Loucy (cell line): ENCODE measurements around the gene FTO.

ENCODE experiments used
- H2AFZ ChIP-seq: fragments of 200-600 bp; sonication (generic); 2 replicates; pipeline ENCODE4 v1.6.0; 2016; ENCODE audit warnings: antibody characterized with exemption, mild to moderate bottlenecking, low read length, moderate library complexity
- H3F3A ChIP-seq: fragments of 200-600 bp; 2 replicates; pipeline ENCODE4 v1.6.0; 2016; ENCODE audit warnings: antibody characterized with exemption, low read depth, mild to moderate bottlenecking
- H3K27me3 ChIP-seq: fragments of 200-600 bp; sonication (generic); 2 replicates; pipeline ENCODE4 v1.6.1; 2014; ENCODE audit warnings: low read length, mild to moderate bottlenecking; ENCODE audit not compliant: insufficient read depth, poor library complexity, severe bottlenecking
- H3K36me3 ChIP-seq: fragments of 200-600 bp; sonication (generic); 2 replicates; pipeline ENCODE4 v1.6.1; 2016; ENCODE audit warnings: low read length; ENCODE audit not compliant: insufficient read depth
- H3K4me1 ChIP-seq: fragments of 200-600 bp; sonication (generic); 2 replicates; pipeline ENCODE4 v1.5.1; 2014; ENCODE audit warnings: low read length, mild to moderate bottlenecking; ENCODE audit not compliant: insufficient read depth, poor library complexity, severe bottlenecking
- H3K4me2 ChIP-seq: fragments of 200-600 bp; sonication (generic); 2 replicates; pipeline ENCODE4 v1.6.0; 2014; ENCODE audit warnings: antibody characterized with exemption, low read length, low read depth, mild to moderate bottlenecking; ENCODE audit not compliant: poor library complexity, severe bottlenecking
- H3K4me3 ChIP-seq: fragments of 200-600 bp; sonication (generic); 2 replicates; pipeline ENCODE4 v1.5.1; 2014; ENCODE audit warnings: low read length, mild to moderate bottlenecking, mixed read lengths; ENCODE audit not compliant: poor library complexity, severe bottlenecking
- H3K79me2 ChIP-seq: fragments of 200-600 bp; sonication (generic); 2 replicates; pipeline ENCODE4 v1.6.1; 2014; ENCODE audit warnings: low read length; ENCODE audit not compliant: insufficient read depth
- H3K9ac ChIP-seq: fragments of 200-600 bp; sonication (generic); 2 replicates; pipeline ENCODE4 v1.6.0; 2014; ENCODE audit warnings: mild to moderate bottlenecking, low read depth, low read length, moderate library complexity; ENCODE audit not compliant: poor library complexity, severe bottlenecking
- H3K9me2 ChIP-seq: fragments of 200-600 bp; sonication (generic); replicated peaks from 2 replicates; pipeline ENCODE4 v1.6.1; 2016; ENCODE audit warnings: low read depth, low read length, mixed read lengths
- H3K9me3 ChIP-seq: fragments of 200-600 bp; sonication (generic); 2 replicates; pipeline ENCODE4 v1.6.1; 2014; ENCODE audit warnings: mild to moderate bottlenecking, antibody characterized with exemption, low read length, low read depth; ENCODE audit not compliant: insufficient read depth
- H4K20me1 ChIP-seq: fragments of 200-600 bp; sonication (generic); 2 replicates; pipeline ENCODE4 v1.6.0; 2014; ENCODE audit warnings: antibody characterized with exemption, low read length, mild to moderate bottlenecking; ENCODE audit not compliant: insufficient read depth, poor library complexity, severe bottlenecking
- EZH2phosphoT487 ChIP-seq: fragments of 200-600 bp; IDR thresholded peaks from 2 replicates; pipeline ENCODE4 v1.6.1; 2018; ENCODE audit warnings: antibody characterized with exemption, mild to moderate bottlenecking, moderate library complexity, borderline replicate concordance
- TF ChIP-seq, protein P1 (sequence below): fragments of 200-600 bp; sonication (generic); conservative IDR thresholded peaks from 2 replicates; pipeline ENCODE4 v1.5.1; 2014; ENCODE audit warnings: mild to moderate bottlenecking, antibody characterized with exemption, low read length

FTO gene

DNA sequence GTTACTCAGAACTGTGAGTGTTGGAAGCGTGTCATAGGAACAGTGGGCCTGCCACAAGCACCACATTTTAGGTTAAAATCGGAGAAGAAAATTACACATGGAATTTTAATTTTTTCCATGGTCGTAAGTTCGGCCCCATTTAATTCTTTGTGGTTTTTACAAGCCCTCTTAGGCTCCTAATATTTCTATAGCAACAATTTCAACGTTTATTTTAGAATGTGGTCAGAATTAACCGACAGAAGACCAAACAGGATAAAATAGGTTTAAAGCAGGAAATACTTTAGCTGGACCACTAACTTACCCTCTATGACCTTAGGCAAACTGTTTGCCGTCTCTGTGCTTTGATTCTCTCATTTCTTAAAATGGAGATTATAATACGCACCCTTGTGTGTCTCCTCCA, 69.9 kb downstream of the FTO start:
- H3K27me3 ChIP-seq: no peaks in the 10 kb centered on the region
- H3K9ac ChIP-seq: peak overlapping the region; percentile 69
- peak overlapping the region; percentile 66 for H3K4me3 ChIP-seq
- H3K36me3 ChIP-seq: no peaks in the 10 kb centered on the region
- peaks cover 90% of the 10 kb centered on the region for H3K79me2 ChIP-seq
- H3K4me2 ChIP-seq: peak overlapping the region; percentile 84
- no peaks in the 10 kb centered on the region for H3K9me3 ChIP-seq
- H4K20me1 ChIP-seq: no peaks in the 10 kb centered on the region
- no peak for TF ChIP-seq EZH2phosphoT487
- TF ChIP-seq, protein P1, sequence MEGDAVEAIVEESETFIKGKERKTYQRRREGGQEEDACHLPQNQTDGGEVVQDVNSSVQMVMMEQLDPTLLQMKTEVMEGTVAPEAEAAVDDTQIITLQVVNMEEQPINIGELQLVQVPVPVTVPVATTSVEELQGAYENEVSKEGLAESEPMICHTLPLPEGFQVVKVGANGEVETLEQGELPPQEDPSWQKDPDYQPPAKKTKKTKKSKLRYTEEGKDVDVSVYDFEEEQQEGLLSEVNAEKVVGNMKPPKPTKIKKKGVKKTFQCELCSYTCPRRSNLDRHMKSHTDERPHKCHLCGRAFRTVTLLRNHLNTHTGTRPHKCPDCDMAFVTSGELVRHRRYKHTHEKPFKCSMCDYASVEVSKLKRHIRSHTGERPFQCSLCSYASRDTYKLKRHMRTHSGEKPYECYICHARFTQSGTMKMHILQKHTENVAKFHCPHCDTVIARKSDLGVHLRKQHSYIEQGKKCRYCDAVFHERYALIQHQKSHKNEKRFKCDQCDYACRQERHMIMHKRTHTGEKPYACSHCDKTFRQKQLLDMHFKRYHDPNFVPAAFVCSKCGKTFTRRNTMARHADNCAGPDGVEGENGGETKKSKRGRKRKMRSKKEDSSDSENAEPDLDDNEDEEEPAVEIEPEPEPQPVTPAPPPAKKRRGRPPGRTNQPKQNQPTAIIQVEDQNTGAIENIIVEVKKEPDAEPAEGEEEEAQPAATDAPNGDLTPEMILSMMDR: no peak
- H3K4me1 ChIP-seq: peaks cover 96% of the 10 kb centered on the region
- no peaks in the 10 kb centered on the region for H3K9me2 ChIP-seq
- no peaks in the 10 kb centered on the region for H3F3A ChIP-seq
- no peak overlapping the region for H2AFZ ChIP-seq

DNA sequence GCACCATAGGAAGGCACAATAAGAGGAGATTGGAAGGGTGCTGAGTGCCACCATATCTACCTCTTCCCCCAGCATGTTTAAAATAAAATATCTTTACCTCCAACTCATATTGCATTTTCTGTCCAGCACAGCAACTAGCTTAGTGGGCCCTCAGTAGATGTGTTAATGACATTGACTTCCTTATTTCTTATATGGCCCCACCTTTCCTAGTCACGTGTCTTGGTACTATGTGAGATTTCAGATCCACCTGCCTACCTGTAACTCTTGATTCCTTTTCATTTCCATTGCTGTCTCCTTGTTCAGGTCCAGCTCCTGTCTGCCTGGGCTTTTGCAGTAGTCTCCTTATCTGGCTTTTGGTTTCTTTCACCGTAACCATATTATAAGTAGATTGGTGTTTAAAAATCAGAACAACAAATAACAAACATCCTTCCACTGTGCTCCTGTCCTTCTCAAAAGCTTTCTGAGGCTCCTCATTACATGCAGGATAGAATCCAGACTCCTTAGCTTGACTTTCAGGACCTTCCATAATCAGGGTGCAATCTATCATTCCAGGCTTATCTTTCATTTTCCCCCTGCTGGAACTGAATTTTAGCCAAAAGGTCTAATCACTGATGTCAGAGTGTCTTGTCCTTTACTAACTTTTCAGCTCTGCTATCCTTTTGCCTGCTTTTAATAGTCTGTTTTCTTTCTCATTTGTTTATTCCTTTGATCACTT, 71.3 kb downstream of the FTO start:
- Histone ChIP-seq H3F3A (no peaks in the 10 kb centered on the region), H3K4me1 (peaks cover 96% of the 10 kb centered on the region), H3K9me3 (no peaks in the 10 kb centered on the region)

DNA sequence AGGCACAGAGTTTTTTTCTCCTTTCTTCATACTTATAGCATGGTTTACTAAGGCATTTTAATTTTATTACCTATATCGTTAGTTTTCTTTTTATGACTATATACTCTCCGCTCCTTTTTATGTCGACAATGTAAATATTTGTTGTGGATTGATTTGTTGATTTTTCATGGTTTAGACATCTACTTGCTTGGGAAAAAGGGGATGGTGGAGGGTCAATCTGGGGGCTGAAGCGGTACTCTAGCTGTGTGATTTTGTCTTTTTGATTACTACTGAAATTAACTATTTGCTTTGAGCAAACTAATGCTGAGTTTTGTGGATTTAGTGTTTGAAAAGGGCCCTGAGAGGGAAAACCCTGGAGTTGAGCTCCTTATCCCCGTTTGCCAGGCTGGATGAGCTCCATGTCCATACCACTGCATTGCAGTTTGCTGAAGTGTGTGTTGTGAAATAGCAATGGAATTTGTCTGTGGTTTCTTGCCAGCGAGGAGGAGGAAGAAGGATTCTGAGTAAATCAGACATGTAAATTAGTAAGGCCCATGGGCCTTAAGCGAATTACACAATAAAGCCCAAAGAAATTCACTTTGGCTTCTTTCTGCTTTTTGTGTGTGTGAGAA, 72.0 kb downstream of the FTO start:
- H3K9me2 ChIP-seq: no peaks in the 10 kb centered on the region
- H3K36me3 ChIP-seq: no peaks in the 10 kb centered on the region
- H4K20me1 ChIP-seq: no peaks in the 10 kb centered on the region
- H2AFZ ChIP-seq: no peak overlapping the region
- peak overlapping the region; percentile 69 for H3K9ac ChIP-seq
- peak overlapping the region; percentile 84 for H3K4me2 ChIP-seq
- TF ChIP-seq, protein P1: no peak
- no peak for TF ChIP-seq EZH2phosphoT487
- peaks cover 95% of the 10 kb centered on the region for H3K4me1 ChIP-seq
- no peaks in the 10 kb centered on the region for H3F3A ChIP-seq
- H3K79me2 ChIP-seq: peaks cover 91% of the 10 kb centered on the region
- H3K9me3 ChIP-seq: no peaks in the 10 kb centered on the region
- H3K27me3 ChIP-seq: no peaks in the 10 kb centered on the region
- H3K4me3 ChIP-seq: no peak overlapping the region

More for the DNA sequence above, 71.3 kb downstream of the FTO start:
- peak overlapping the region; percentile 84 for H3K4me2 ChIP-seq
- TF ChIP-seq, protein P1: no peak
- no peak for TF ChIP-seq EZH2phosphoT487
- no peaks in the 10 kb centered on the region for H4K20me1 ChIP-seq
- no peaks in the 10 kb centered on the region for H3K9me2 ChIP-seq
- H3K27me3 ChIP-seq: no peaks in the 10 kb centered on the region
- H2AFZ ChIP-seq: no peak overlapping the region
- no peaks in the 10 kb centered on the region for H3K36me3 ChIP-seq
- H3K79me2 ChIP-seq: peaks cover 90% of the 10 kb centered on the region
- peak overlapping the region; percentile 69 for H3K9ac ChIP-seq
- peak overlapping the region; percentile 66 for H3K4me3 ChIP-seq
